Mucosa of rectum (tissue), 2 donors: ENCODE results near the gene SERINC3.

Experiments
- H3K27ac ChIP-seq, 2 donors: one replicate each; pipeline ENCODE4 v1.7.0; 2013; ENCODE audit warnings: inconsistent platforms in 2 of 2, low read depth in 2 of 2, low read length in 2 of 2
- H3K27me3 ChIP-seq, 2 donors: one replicate each; pipeline ENCODE4 v1.7.0; 2013; ENCODE audit warnings: low read length in 2 of 2; ENCODE audit not compliant: control insufficient read depth in 2 of 2, insufficient read depth in 2 of 2
- H3K36me3 ChIP-seq, 2 donors: one replicate each; pipeline ENCODE4 v1.7.0; 2013; ENCODE audit warnings: low read length in 2 of 2; ENCODE audit not compliant: control insufficient read depth in 2 of 2, insufficient read depth in 2 of 2
- H3K4me1 ChIP-seq, 2 donors: one replicate each; pipeline ENCODE4 v1.7.0; 2013; ENCODE audit warnings: low read length in 2 of 2, mild to moderate bottlenecking in 1 of 2; ENCODE audit not compliant: control insufficient read depth in 2 of 2, insufficient read depth in 2 of 2
- H3K4me3 ChIP-seq, 2 donors: one replicate each; pipeline ENCODE4 v1.7.0; 2013; ENCODE audit warnings: low read length in 2 of 2
- H3K9ac ChIP-seq, 2 donors: one replicate each; pipeline ENCODE4 v1.7.0; 2013; ENCODE audit warnings: low read length in 2 of 2, low read depth in 1 of 2, mild to moderate bottlenecking in 1 of 2
- H3K9me3 ChIP-seq, 2 donors: one replicate each; pipeline ENCODE4 v1.7.0; 2013; ENCODE audit warnings: low read length in 2 of 2; ENCODE audit not compliant: control insufficient read depth in 2 of 2
- donor health status: healthy.
- donor health status: Normal muscosa, but diverticular disease.

The SERINC3 gene

DNA sequence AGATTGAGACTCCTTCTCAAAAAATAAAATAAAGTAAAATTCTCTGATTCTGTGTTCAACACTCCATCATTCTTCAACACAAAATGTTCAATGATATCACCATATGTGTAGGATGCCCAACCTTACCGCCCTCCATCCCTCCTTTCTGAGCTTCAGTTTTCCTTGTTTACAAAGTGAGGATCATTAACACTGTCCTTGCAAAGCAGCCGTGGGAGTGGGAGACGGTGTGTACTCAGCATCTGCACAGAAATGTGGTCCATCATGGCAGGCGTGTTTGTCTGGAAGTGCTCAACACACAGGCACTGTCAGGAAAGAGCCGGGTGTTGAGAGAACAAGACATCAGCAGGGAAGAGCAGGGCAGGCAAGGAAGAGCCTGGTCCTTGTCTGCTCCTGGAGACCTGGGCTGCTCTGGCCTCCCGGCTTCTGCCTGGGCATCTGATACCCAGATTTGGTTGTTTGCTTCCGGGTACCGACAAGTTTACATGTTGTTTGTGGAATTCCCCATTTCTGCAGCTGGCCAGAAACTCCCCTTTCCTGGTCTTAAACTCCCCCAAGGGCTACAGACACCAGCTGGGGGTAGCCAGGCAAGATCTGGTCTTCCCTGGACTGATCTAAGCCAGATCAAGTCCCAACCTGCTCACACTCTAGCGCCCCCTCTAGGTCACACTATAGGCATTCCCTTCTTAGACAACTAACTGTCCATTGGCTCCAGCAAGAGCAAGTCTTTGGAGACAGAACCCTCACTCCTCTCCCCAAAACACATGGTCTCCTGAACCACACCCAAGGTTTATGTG, 72.9 kb downstream of the SERINC3 start:
- Histone ChIP-seq H3K27me3 (no peaks in the 10 kb centered on the region), H3K36me3 (no peaks in the 10 kb centered on the region), H3K4me3 (no peak overlapping the region), H3K27ac (peak overlapping the region in 1 of 2 donors; percentile 30), H3K9me3 (no peaks in the 10 kb centered on the region), H3K9ac (peak overlapping the region in 1 of 2 donors; percentile 2), H3K4me1 (peaks cover 21 to 32% of the 10 kb centered on the region in 2 donors)

DNA sequence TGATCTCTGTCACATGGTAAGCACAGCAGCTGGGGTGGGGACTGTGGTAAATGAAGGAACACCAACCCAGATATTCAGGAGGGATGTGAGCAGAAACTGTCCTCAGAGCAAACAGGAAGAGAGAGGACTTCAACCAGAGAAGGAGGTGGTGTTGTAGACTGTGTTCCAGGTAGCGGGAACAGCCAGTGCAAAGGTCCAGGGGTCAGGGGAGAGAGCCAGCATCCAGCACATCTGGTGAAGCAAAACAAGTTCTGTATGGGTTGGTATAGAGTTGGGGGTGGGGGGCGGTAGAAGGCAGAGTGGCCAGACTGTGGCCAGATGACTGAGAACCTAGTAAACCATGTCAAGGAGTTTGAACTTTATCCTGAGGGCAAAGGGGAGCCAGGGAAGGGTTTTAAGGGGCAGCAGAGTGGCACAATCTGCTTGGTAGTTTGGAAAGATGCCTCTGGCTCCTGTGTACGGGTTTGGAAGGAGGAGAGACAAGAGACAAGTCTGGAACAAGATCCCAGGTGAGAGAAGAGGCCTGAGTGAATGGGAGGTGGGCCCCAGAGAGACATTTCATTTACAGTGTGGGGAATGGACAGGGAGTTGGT, 73.9 kb downstream of the SERINC3 start:
- Histone ChIP-seq H3K9ac (no peak overlapping the region), H3K27ac (peak overlapping the region in 1 of 2 donors; percentile 35), H3K9me3 (no peaks in the 10 kb centered on the region), H3K4me1 (peaks cover 26 to 38% of the 10 kb centered on the region in 2 donors), H3K36me3 (no peaks in the 10 kb centered on the region), H3K4me3 (no peak overlapping the region), H3K27me3 (no peaks in the 10 kb centered on the region)
